HG03095 (cell line): ENCODE measurements around the gene TAS2R4.
"Not testable (repeated sequence)": the region's sequence is repeated elsewhere in the genome, so short reads cannot be mapped to it uniquely, and the experiment has no call there.

Source experiments
- ATAC-seq: cut with Tn5 transposase; IDR thresholded peaks from one replicate; pipeline ENCODE4 v1.9.1; 2021; ENCODE audit warnings: moderate library complexity; ENCODE audit not compliant: unreplicated experiment

TAS2R4 gene

GRCh38 chr7:141822432-141822831 is 46.0 kb downstream of the TAS2R4 start:
- ATAC-seq, result not testable (repeated sequence)
